Pancreas (tissue), 10 donors: ENCODE measurements around the gene SLC2A4. TPM values are rescaled to one million over a fixed set of nuclear protein-coding genes. Genes with fewer than 3 reads are reported as not detected.

Experiments
- ATAC-seq, 4 donors: fragments of 200-7000 bp; cut with Tn5 transposase; one replicate each; pipeline versions ENCODE4 v1.8.0 to v1.9.1; 2020; ENCODE audit warnings: mild to moderate bottlenecking in 4 of 4, moderate library complexity in 4 of 4
- DNase-seq, 6 donors: peaks; one replicate each; pipeline ENCODE4 v3.0.0-alpha.2; 2020
- FAIRE-seq: peaks from 2 replicates; lab custom pipeline; 2012; peaks lifted over from hg19 to GRCh38; lab: Jason Lieb, UNC
- H3K27ac ChIP-seq, 4 donors: fragments of 200-600 bp; sonication (generic); 1 replicate in 3 of 4; 2 replicates in 1 of 4; pipeline versions ENCODE4 v1.5.0 to v1.8.0; 2020
- H3K27me3 ChIP-seq, 4 donors: fragments of 200-600 bp; one replicate each; pipeline ENCODE4 v1.8.0; 2021
- H3K36me3 ChIP-seq, 3 donors: fragments of 200-600 bp; sonication (generic) in 1 of 3; one replicate each; pipeline versions ENCODE4 v1.5.0 to v1.8.0; 2020 to 2021
- H3K4me1 ChIP-seq, 3 donors: fragments of 200-600 bp; one replicate each; pipeline ENCODE4 v1.8.0; 2021
- H3K4me3 ChIP-seq, 4 donors: fragments of 200-600 bp; sonication (generic) in 2 of 4; one replicate each; pipeline versions ENCODE4 v1.5.0 to v1.8.0; 2020 to 2021
- H3K9me3 ChIP-seq, 4 donors: fragments of 200-600 bp; one replicate each; pipeline ENCODE4 v1.8.0; 2021
- CTCF ChIP-seq, 4 donors: fragments of 200-600 bp; sonication (generic) in 3 of 4; IDR thresholded peaks; one replicate each; pipeline versions ENCODE4 v1.5.0 to v1.8.0; 2021; ENCODE audit warnings: antibody characterized with exemption in 4 of 4
- WGBS, 2 donors: extraction: QIAGEN DNeasy Blood & Tissue Kit; methylation state at CpG; one replicate each; pipeline ENCODE4 v1.1.7; 2013; 5-methylcytosine and 5-hydroxymethylcytosine counted together
- intact Hi-C, 3 donors: fragments of 100-400 bp; cut with DNase I; formaldehyde crosslinking; loops; one replicate each; pipeline versions ENCODE4 v1.11.1 to v1.14.2; 2022
- polyA plus RNA-seq, 2 donors: library from polyadenylated mRNA; stranded (reverse); fragments of 200-250 nt; gene quantifications; one replicate each; pipeline ENCODE4 v1.2.3, GENCODE V29; 2013
- total RNA-seq, 6 donors: library from RNA; stranded (reverse); fragmentation: NEBNext Ultra II Directional in 4 of 6; extraction: Animal tissue kit (Norgen Biotek cat#: 25700) in 4 of 6; gene quantifications; one replicate each; pipeline versions ENCODE4 v1.2.1 to v1.2.4, GENCODE V29; 2021 to 2023
- donor health status: healthy with polysubstance abuse.
- donor health status: DM: no; HTN: no; CAD: no; lungs with moderate emphysema.
- donor health status: DM: no; HTN: no; CAD: no.
- donor health status: control.
- donor health status: control.
- donor health status: Bipolar disorder and iron deficiency.
- donor health status: DM: yes; HTN: yes; CAD: no.
- donor health status: DM: no; HTN: no; CAD: no.
- donor health status: DM: no; HTN: no; CAD: no.
- donor health status: DM: yes; HTN: yes; CAD: no.

SLC2A4 gene
- total and polyA plus RNA-seq, 8 donors = 0.16 to 1.8 (median 0.60) TPM

- ATAC-seq = no peak
- Histone ChIP-seq H3K4me1 (peaks cover 17 to 31% (median 17%) of the 10 kb centered on the region in 3 donors), H3K4me3 (peak overlapping the region; percentile 77 to 86 (median 80)), H3K27ac (peak overlapping the region; percentile 75 to 88 (median 82)), H3K27me3 (no peaks in the 10 kb centered on the region), H3K36me3 (peaks cover 0 to 3% (median 0%) of the 10 kb centered on the region in 3 donors), H3K9me3 (no peaks in the 10 kb centered on the region)
- WGBS, 2 donors = 0 to 2% methylated on average over 30 to 39 of the region's 39 CpGs
- peak in 5 of 6 donors; percentile 47 to 80 (median 62) for DNase-seq
- no peak for TF ChIP-seq CTCF (IDR thresholded peaks at IDR 0.05)
- intact Hi-C loops = no loop called here
- FAIRE-seq = no peak
Measured at GRCh38 chr17:7238420-7239090, 43.0 kb upstream of the SLC2A4 start.

GRCh38 chr17:7239091-7240027 lies 42.2 kb upstream of the SLC2A4 start, which contains the start of gene PHF23:
TSS of gene PHF23 (minus strand) at chr17:7239457. CDS start at chr17:7239279, 178 bp downstream.
- peak within 1 kb of the TSS; percentile 75 to 99 (median 82) for H3K27ac ChIP-seq
- H3K4me1 ChIP-seq = peaks cover 17 to 34% (median 17%) of the 10 kb centered on the region in 3 donors
- no peaks in the 10 kb centered on the region for H3K27me3 ChIP-seq
- H3K9me3 ChIP-seq = no peaks in the 10 kb centered on the region
- intact Hi-C loops = no loop called here
- ATAC-seq = peak; percentile 62 to 76 (median 72)
- H3K4me3 ChIP-seq = peak within 1 kb of the TSS; percentile 77 to 86 (median 80)
- WGBS, 2 donors = 1% methylated on average over 63 to 72 of the region's 72 CpGs
- peak; percentile 98 to 100 (median 100) for DNase-seq
- TF ChIP-seq CTCF (IDR thresholded peaks at IDR 0.05) = no peak
- peak; percentile 94 for FAIRE-seq
- peaks cover 0 to 3% (median 0%) of the 10 kb centered on the region in 3 donors for H3K36me3 ChIP-seq

- Histone ChIP-seq H3K9me3 (no peaks in the 10 kb centered on the region), H3K27me3 (no peaks in the 10 kb centered on the region), H3K4me1 (peaks cover 14 to 27% (median 15%) of the 10 kb centered on the region in 3 donors), H3K36me3 (peaks cover 0 to 3% (median 0%) of the 10 kb centered on the region in 3 donors), H3K27ac (peak overlapping the region in 2 of 4 donors; percentile 97 to 99), H3K4me3 (peak overlapping the region in 2 of 4 donors; percentile 64 to 72)
- FAIRE-seq = no peak
- ATAC-seq = no peak
- DNase-seq = no peak
- WGBS, 2 donors = 46 to 47% methylated on average over 4 of the region's 4 CpGs
- intact Hi-C loops = no loop called here
- TF ChIP-seq CTCF (IDR thresholded peaks at IDR 0.05) = no peak
Measured at GRCh38 chr17:7240375-7240774, 41.1 kb upstream of the SLC2A4 start.

GRCh38 chr17:7241090-7241733 lies 40.3 kb upstream of the SLC2A4 start:
- TF ChIP-seq CTCF (IDR thresholded peaks at IDR 0.05) = no peak
- no peaks in the 10 kb centered on the region for H3K27me3 ChIP-seq
- peaks cover 14 to 19% (median 15%) of the 10 kb centered on the region in 3 donors for H3K4me1 ChIP-seq
- no peaks in the 10 kb centered on the region for H3K9me3 ChIP-seq
- DNase-seq = no peak
- ATAC-seq = no peak
- FAIRE-seq = no peak
- peak overlapping the region; percentile 64 to 82 (median 74) for H3K4me3 ChIP-seq
- 12 to 17% methylated on average over 9 of the region's 9 CpGs for WGBS, 2 donors
- H3K27ac ChIP-seq = peak overlapping the region; percentile 94 to 99 (median 96)
- intact Hi-C loops = no loop called here
- peaks cover 0 to 3% (median 0%) of the 10 kb centered on the region in 3 donors for H3K36me3 ChIP-seq
